OCI-M2 (cell line): Measurements from ENCODE around the gene AGAP1.

ENCODE experiments used
- DNase-seq: peaks from one replicate; lab custom pipeline; 2025; ENCODE audit not compliant: unreplicated experiment; lab: John Stamatoyannopoulos, UW

Gene AGAP1

GRCh38 chr2:235546436-235546835 lies 52.6 kb downstream of the AGAP1 start:
- no peak for DNase-seq

GRCh38 chr2:235549735-235550377 lies 56.0 kb downstream of the AGAP1 start:
- DNase-seq = no peak

GRCh38 chr2:235550378-235550760 lies 56.5 kb downstream of the AGAP1 start:
- no peak for DNase-seq

- no peak for DNase-seq
Measured at GRCh38 chr2:235550946-235551345, 57.1 kb downstream of the AGAP1 start.

GRCh38 chr2:235551965-235552364 lies 58.1 kb downstream of the AGAP1 start:
- no peak for DNase-seq

- DNase-seq = no peak
Measured at GRCh38 chr2:235552671-235553070, 58.8 kb downstream of the AGAP1 start.

- no peak for DNase-seq
Measured at GRCh38 chr2:235553291-235553690, 59.4 kb downstream of the AGAP1 start.

- DNase-seq = no peak
Measured at GRCh38 chr2:235553696-235554100, 59.9 kb downstream of the AGAP1 start.

- no peak for DNase-seq
Measured at GRCh38 chr2:235554385-235554784, 60.5 kb downstream of the AGAP1 start.

GRCh38 chr2:235554936-235555335 lies 61.1 kb downstream of the AGAP1 start:
- no peak for DNase-seq

GRCh38 chr2:235555371-235555770 lies 61.5 kb downstream of the AGAP1 start:
- DNase-seq = no peak

- DNase-seq = no peak
Measured at GRCh38 chr2:235556086-235556485, 62.2 kb downstream of the AGAP1 start.

- DNase-seq = no peak
Measured at GRCh38 chr2:235556901-235557300, 63.1 kb downstream of the AGAP1 start.

GRCh38 chr2:235557903-235558302 lies 64.1 kb downstream of the AGAP1 start:
- DNase-seq = no peak

- DNase-seq = no peak
Measured at GRCh38 chr2:235558572-235558971, 64.7 kb downstream of the AGAP1 start.

- DNase-seq = no peak
Measured at GRCh38 chr2:235560345-235560744, 66.5 kb downstream of the AGAP1 start.

- no peak for DNase-seq
Measured at GRCh38 chr2:235561450-235561849, 67.6 kb downstream of the AGAP1 start.

GRCh38 chr2:235562065-235562747 lies 68.4 kb downstream of the AGAP1 start:
- no peak for DNase-seq

GRCh38 chr2:235563056-235563910 lies 69.4 kb downstream of the AGAP1 start:
- DNase-seq = no peak

- DNase-seq = no peak
Measured at GRCh38 chr2:235564066-235564465, 70.2 kb downstream of the AGAP1 start.

- no peak for DNase-seq
Measured at GRCh38 chr2:235564884-235565530, 71.2 kb downstream of the AGAP1 start.
